Vagina (tissue), 2 donors: ENCODE data around the gene WFIKKN1.

Experiments
- POLR2A ChIP-seq, 2 donors: fragments of 450-650 bp; IDR thresholded peaks; one replicate each; pipeline ENCODE4 v1.6.1; 2017; ENCODE audit warnings: antibody characterized with exemption in 2 of 2, mild to moderate bottlenecking in 2 of 2, moderate library complexity in 2 of 2
- POLR2AphosphoS5 ChIP-seq, 2 donors: sonication (generic); formaldehyde crosslinking; IDR thresholded peaks; one replicate each; pipeline ENCODE4 v1.9.0; 2017; ENCODE audit warnings: antibody characterized with exemption in 2 of 2, mild to moderate bottlenecking in 2 of 2, low read depth in 1 of 2; ENCODE audit not compliant: insufficient read depth in 1 of 2
- TF ChIP-seq, protein P1 (sequence below), 3 experiments: fragments of 450-650 bp in 2 of 3; fragments of 200-600 bp in 1 of 3; sonication (generic) in 1 of 3; IDR thresholded peaks; one replicate each; pipeline ENCODE4 v1.5.1; 2017 to 2019; ENCODE audit warnings: antibody characterized with exemption in 3 of 3, mild to moderate bottlenecking in 2 of 3, moderate library complexity in 2 of 3

DNA sequence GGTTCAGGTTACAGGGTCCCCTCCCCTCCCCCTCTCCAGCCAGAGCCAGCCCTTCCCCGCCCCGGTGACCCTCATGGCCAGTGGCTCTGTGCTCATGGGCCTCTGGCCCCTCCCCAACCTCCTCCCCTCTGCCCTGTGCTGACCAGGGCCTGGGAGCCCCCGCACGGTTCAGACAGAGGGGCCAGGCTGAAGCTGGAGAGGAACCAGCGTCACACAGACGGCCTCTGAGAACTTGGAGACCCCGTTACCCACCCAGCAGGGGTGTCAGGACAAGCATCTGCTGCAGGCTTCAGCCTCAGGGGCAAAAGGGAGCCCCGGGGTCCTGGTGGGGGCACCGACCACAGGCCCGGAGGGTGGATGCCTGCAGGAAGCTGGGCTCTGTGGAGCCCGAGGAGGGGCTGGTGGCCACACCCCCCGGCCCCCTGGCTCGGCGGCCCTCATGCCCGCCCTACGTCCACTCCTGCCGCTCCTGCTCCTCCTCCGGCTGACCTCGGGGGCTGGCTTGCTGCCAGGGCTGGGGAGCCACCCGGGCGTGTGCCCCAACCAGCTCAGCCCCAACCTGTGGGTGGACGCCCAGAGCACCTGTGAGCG lies at the start of gene WFIKKN1:
- TF ChIP-seq, protein P1, sequence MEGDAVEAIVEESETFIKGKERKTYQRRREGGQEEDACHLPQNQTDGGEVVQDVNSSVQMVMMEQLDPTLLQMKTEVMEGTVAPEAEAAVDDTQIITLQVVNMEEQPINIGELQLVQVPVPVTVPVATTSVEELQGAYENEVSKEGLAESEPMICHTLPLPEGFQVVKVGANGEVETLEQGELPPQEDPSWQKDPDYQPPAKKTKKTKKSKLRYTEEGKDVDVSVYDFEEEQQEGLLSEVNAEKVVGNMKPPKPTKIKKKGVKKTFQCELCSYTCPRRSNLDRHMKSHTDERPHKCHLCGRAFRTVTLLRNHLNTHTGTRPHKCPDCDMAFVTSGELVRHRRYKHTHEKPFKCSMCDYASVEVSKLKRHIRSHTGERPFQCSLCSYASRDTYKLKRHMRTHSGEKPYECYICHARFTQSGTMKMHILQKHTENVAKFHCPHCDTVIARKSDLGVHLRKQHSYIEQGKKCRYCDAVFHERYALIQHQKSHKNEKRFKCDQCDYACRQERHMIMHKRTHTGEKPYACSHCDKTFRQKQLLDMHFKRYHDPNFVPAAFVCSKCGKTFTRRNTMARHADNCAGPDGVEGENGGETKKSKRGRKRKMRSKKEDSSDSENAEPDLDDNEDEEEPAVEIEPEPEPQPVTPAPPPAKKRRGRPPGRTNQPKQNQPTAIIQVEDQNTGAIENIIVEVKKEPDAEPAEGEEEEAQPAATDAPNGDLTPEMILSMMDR (IDR thresholded peaks at IDR 0.05), result no peak
- TF ChIP-seq POLR2AphosphoS5 (IDR thresholded peaks at IDR 0.05; ENCODE audit: insufficient read depth in 1 of 2, low read depth in 1 of 2) (no peak), POLR2A (IDR thresholded peaks at IDR 0.05) (no peak)
